Pons (tissue), 1 donor: ENCODE data around the gene TGFB2.

Experiments used
- DNase-seq: peaks from one replicate; pipeline ENCODE4 v3.0.0-alpha.2; 2016; ENCODE audit warnings: low spot score

Gene TGFB2

DNA sequence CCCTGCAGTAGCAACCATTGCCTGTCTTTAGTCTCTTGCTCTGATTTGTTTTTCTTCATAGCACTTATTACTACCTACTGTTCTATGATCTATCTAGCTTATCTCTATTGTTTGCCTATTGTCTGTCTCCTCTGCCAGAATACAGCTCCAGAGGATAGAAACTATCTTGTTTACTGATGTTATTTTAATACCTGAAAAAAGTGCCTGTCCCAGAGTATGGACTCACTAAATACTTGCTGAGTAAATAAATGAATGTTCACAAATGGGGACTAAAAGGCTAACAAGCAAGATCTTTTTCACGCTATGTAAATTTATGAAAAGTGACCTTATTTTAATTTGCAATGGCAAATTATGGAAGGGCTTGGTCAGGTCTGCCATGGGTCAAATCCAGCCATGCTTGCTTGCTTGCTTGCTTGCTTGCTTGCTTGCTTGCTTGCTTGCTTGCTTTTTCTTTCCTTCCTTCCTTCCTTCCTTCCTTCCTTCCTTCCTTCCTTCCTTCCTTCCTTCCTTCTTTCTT, 145.3 kb downstream of the TGFB2 start:
- DNase-seq, result no peak

DNA sequence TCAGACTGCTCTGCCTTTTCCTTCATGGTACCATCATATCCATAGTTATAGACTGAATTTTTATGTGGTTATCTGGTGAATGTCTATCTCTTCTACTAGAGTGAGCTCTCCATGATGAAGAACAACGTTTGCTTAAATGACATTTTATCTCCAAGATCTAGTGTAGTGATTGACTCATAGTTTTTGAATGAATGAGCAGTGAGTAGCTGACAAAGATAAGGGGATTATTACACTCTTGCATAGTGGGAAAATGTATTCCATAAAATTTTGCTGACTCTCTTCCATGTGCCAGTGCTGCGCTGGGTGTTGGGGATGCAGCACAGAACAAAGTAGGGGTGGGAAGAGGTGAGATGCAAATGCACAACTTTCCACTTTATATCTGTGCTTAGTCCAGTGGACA, 147.7 kb downstream of the TGFB2 start:
- DNase-seq, result no peak

DNA sequence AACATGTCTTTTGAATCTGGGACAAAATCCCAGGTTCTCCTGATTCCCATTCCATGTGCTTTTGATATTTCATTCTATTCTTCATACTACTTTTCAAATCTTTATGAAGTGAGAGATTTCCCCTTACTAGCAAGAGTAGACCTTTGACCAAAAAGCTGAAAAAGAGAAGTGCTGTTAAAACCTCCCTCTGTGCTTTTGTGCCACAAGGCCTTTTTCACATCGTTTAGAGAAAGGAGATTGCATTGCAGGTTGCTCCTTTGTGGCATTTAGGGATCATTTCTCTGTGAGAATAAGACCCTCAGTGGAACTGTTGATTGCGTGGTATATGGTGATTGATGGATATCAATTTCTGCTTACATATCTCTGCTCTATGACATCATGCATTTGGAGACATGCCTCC, 148.8 kb downstream of the TGFB2 start:
- no peak for DNase-seq
